ENCODE measurements around the gene CELSR3. TPM values are rescaled to one million over a fixed set of nuclear protein-coding genes. Genes with fewer than 3 reads are reported as not detected.

Gene CELSR3
- total RNA-seq, 1 experiment from 2014 or later, result 23.9 TPM

- H3K27me3 Mint-ChIP-seq (ENCODE audit: low read depth), result no peaks in the 10 kb centered on the region; the same call in 1 of the 2 replicates
- no peak overlapping the region for H3K56ac ChIP-seq (ENCODE audit: insufficient read length, low read depth, low read length)
Observed at GRCh38 chr3:48687220-48687678, 24.6 kb upstream of the CELSR3 start.

More at GRCh38 chr3:48687220-48687678, 24.6 kb upstream of the CELSR3 start:
- H3K9ac ChIP-seq (ENCODE audit: extremely low read depth, insufficient read length, low read length), result no peak overlapping the region
- H3K27ac Mint-ChIP-seq, result peak overlapping the region in 1 of 3 experiments; percentile 76; a peak in 2 of 7 replicates
- no peaks in the 10 kb centered on the region for H3K9me3 Mint-ChIP-seq
- WGBS (ENCODE audit: extremely low coverage, insufficient read length, low lambda C conversion rate), result no CpG with 5 or more reads among the region's 3 CpGs
- no peak overlapping the region for H2BK20ac ChIP-seq (ENCODE audit: low read depth, low read length, poor library complexity, severe bottlenecking)
- no peak overlapping the region for H2AK5ac ChIP-seq (ENCODE audit: insufficient read length, low read length)
- H3K36me3 Mint-ChIP-seq (ENCODE audit: insufficient read depth in 1 of 3, low read depth in 3 of 3), result peaks cover 32 to 62% (median 46%) of the 10 kb centered on the region in 3 experiments; a peak in 6 of 7 replicates
- H3K4me3 Mint-ChIP-seq, result no peak overlapping the region
- H4K20me1 ChIP-seq (ENCODE audit: control insufficient read depth, insufficient read depth, insufficient read length), result no peaks in the 10 kb centered on the region
- H3K4ac ChIP-seq (ENCODE audit: low read depth, low read length), result no peak overlapping the region
- no peak overlapping the region for H3K18ac ChIP-seq (ENCODE audit: insufficient read length, low read depth, low read length)
- peaks cover 3% of the 10 kb centered on the region for H3K79me1 ChIP-seq (ENCODE audit: insufficient read depth, low read depth, low read length, poor library complexity, severe bottlenecking)
- no peak overlapping the region for H3K14ac ChIP-seq (ENCODE audit: insufficient read depth, low read length)
- H4K91ac ChIP-seq (ENCODE audit: insufficient read length, low read depth, low read length), result no peak overlapping the region
- H2BK5ac ChIP-seq (ENCODE audit: insufficient read length, low read length), result no peak overlapping the region
- H4K8ac ChIP-seq (replicated peaks; ENCODE audit: insufficient read length, low read depth, low read length), result no peak overlapping the region
- H3K4me1 Mint-ChIP-seq, result peaks cover 17 to 21% of the 10 kb centered on the region in 2 experiments
- H3T11ph ChIP-seq (ENCODE audit: low read length), result no peak overlapping the region
- H3K23ac ChIP-seq (ENCODE audit: insufficient read length, low read depth, low read length), result no peak overlapping the region
- no peak overlapping the region for H2BK12ac ChIP-seq (ENCODE audit: insufficient read length, low read depth, low read length)
- no peak overlapping the region for H3K27ac ChIP-seq (ENCODE audit: insufficient read length, low read depth, low read length)
- no peak overlapping the region for H2AFZ ChIP-seq (ENCODE audit: low read length)
- H2BK15ac ChIP-seq (ENCODE audit: low read depth, low read length), result no peak overlapping the region
- no peak overlapping the region for H4K5ac ChIP-seq (ENCODE audit: insufficient read length, low read depth, low read length)
- no peak overlapping the region for H2BK120ac ChIP-seq (ENCODE audit: low read depth, low read length, poor library complexity, severe bottlenecking)
- H3K9me3 ChIP-seq (ENCODE audit: control insufficient read depth, low read depth, low read length), result no peaks in the 10 kb centered on the region
- TF ChIP-seq CTCF (conservative IDR thresholded peaks at IDR 0.05), result no peak
- DNase-seq, result no peak
- H3K4me2 ChIP-seq (ENCODE audit: insufficient read depth, insufficient read length, low read length), result no peak overlapping the region
- H3K27me3 ChIP-seq (ENCODE audit: insufficient read depth, low read length), result no peaks in the 10 kb centered on the region
- peaks cover 5% of the 10 kb centered on the region; the same call in 1 of the 2 replicates for H3K79me2 ChIP-seq (ENCODE audit: insufficient read depth, low read length)
- peaks cover 4% of the 10 kb centered on the region; the same call in 1 of the 2 replicates for H3K4me1 ChIP-seq (ENCODE audit: insufficient read depth, low read length)
- peaks cover 8% of the 10 kb centered on the region for H3K23me2 ChIP-seq (ENCODE audit: insufficient read length, low read depth, low read length, poor library complexity, severe bottlenecking)

All from H9 (cell line).